Measurements from ENCODE around the gene GSK3A.
A peak's percentile ranks its signal among the peaks of the same experiment; 100 is the strongest.

GSK3A gene

DNA sequence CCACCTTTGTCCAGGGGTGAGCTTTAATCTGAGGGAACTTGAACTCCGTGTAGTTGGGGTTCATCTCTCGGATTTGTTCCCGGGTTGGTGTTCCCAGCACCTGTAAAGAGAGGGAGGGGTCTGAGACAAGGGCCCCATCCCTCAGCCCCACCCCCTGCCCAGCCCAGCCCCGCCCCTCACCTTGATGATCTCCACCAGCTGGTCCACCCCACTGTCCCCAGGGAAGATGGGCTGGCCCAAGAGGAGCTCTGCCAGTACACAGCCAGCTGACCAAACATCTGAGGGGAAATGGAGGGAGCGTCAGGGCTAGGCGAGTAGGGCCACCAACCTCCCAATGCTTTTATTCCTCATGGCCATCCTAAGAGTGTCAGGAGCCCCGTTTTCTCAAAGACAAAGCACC, 9.3 kb downstream of the GSK3A start:
- Mint-ChIP-seq H3K4me3 (no peak overlapping the region), H3K27ac (no peak overlapping the region), H3K4me1 (peaks cover 33% of the 10 kb centered on the region), H3K9me3 (no peaks in the 10 kb centered on the region), H3K27me3 (no peaks in the 10 kb centered on the region), H3K36me3 (peaks cover 67% of the 10 kb centered on the region)
- ATAC-seq = no peak

DNA sequence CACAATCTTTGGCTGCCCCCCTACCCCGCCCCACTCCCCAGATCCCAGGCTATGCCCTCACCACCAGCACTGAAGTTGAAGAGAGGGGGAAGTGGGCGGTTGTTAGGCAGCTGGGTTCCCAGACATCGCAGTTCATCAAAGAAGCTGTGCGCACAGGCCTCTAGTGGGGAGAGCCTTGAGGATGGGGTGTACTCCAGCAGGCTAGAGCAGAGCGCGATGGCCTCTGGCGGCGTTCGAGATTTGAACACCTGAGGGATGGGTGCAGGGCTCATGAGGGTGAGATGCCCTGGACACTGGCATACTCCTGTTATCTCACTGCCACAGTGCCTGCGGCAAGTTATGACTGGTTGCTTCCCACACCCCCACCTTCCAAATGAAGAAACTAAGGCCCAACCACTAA, 10.0 kb downstream of the GSK3A start:
- H3K27me3 Mint-ChIP-seq = no peaks in the 10 kb centered on the region
- H3K4me1 Mint-ChIP-seq = peaks cover 33% of the 10 kb centered on the region
- ATAC-seq = no peak
- no peak overlapping the region for H3K4me3 Mint-ChIP-seq
- H3K36me3 Mint-ChIP-seq = peaks cover 67% of the 10 kb centered on the region
- no peaks in the 10 kb centered on the region for H3K9me3 Mint-ChIP-seq
- H3K27ac Mint-ChIP-seq = no peak overlapping the region

DNA sequence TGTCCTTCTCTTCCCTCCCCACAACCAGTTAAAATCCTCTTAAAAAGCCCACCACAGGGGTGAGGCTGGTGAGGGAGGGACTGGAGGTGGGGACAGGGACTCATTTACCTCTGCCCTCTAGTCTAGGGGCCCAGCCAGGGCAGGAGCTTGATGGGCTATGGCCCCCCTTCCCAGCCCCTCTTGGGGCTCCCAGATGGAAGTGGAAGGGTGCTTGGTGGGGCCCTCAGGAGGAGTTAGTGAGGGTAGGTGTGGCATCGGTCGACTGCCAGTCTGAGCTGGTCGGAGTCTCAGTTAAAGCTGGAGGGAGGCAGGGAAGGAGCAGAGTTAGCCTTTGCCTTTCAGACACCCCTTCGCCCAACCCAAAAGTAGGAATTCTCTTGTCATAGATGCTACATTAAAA, 11.8 kb downstream of the GSK3A start:
- no peaks in the 10 kb centered on the region for H3K27me3 Mint-ChIP-seq
- H3K27ac Mint-ChIP-seq = no peak overlapping the region
- no peaks in the 10 kb centered on the region for H3K9me3 Mint-ChIP-seq
- H3K4me3 Mint-ChIP-seq = no peak overlapping the region
- ATAC-seq = no peak
- H3K36me3 Mint-ChIP-seq = peaks cover 68% of the 10 kb centered on the region
- H3K4me1 Mint-ChIP-seq = peaks cover 29% of the 10 kb centered on the region

DNA sequence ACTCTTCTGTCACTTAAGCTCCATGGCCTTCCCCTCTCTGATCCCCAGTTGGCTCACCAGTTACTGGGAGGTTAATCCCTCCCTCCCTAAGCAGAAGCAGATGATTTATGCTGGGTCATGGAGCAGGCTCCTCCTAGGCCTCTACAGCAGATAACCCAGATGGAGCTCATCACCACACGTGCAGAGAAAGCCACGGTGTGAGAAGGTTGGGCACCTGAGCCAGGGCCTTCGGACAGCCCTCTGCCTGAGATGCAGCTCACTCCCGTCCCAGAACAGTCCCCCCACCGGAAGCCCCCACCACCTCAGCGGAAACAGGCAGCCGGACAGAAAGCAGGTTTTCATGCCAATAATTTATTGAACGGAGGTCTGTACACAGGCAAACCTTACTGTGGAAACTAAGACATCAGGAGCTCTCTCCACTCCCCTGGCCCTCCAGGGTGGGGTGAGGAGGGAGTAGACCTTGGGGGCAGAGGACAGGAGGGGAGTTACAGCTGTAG, 12.5 kb downstream of the GSK3A start:
- H3K4me3 Mint-ChIP-seq = no peak overlapping the region
- H3K9me3 Mint-ChIP-seq = no peaks in the 10 kb centered on the region
- H3K27ac Mint-ChIP-seq = peak overlapping the region; percentile 30
- H3K4me1 Mint-ChIP-seq = peaks cover 24% of the 10 kb centered on the region
- no peak for ATAC-seq
- H3K36me3 Mint-ChIP-seq = peaks cover 65% of the 10 kb centered on the region
- H3K27me3 Mint-ChIP-seq = no peaks in the 10 kb centered on the region

DNA sequence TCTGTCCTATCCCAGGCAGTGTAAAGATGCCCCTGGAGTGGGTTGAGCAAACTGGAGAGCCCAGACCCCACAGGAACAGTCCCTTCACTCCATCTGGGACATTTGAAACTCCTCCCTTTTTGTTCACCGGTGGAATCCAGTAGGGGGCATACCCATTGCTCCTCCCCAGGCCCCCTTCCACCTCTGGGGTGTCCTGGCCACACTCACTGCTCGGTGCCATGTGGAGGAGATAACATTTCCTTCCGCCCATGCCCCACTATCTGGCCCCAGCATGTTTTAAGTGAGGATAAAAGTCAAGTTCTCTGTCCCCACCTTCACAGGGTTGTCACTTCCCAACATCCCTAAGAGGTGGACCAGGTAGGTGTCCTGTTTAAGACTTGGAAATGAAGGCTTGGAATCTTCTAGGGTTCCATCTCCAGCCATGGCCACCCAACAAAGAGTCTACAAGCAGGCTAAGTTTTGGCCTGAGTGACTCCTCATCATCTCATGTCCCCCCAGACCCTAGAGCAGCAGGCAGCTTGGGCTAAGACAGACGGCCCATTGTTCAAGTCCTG, 13.0 kb downstream of the GSK3A start:
- Mint-ChIP-seq H3K27ac (peak overlapping the region; percentile 30), H3K9me3 (no peaks in the 10 kb centered on the region), H3K27me3 (no peaks in the 10 kb centered on the region), H3K4me1 (peaks cover 24% of the 10 kb centered on the region), H3K36me3 (peaks cover 69% of the 10 kb centered on the region), H3K4me3 (no peak overlapping the region)
- no peak for ATAC-seq

DNA sequence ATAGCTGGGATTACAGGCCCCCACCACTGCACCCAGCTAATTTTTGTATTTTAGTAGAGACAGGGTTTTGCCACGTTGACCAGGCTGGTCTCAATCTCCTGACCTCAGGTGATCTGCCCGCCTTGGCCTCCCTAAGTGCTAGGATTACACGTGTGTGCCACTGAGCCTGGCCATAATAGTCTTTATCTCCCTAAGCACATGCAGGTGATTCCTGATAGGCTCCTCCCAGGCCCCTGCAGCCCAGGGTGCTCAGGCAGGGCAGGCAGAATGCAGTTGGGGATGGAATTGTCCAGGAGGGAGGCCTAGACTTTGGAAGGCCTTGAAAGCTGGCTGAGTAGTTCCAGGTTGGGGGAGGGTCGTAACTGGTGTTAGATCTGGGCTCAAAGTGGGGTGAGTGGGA, 13.8 kb downstream of the GSK3A start:
- H3K4me3 Mint-ChIP-seq = no peak overlapping the region
- peaks cover 24% of the 10 kb centered on the region for H3K4me1 Mint-ChIP-seq
- no peak for ATAC-seq
- peaks cover 63% of the 10 kb centered on the region for H3K36me3 Mint-ChIP-seq
- no peak overlapping the region for H3K27ac Mint-ChIP-seq
- no peaks in the 10 kb centered on the region for H3K27me3 Mint-ChIP-seq
- H3K9me3 Mint-ChIP-seq = no peaks in the 10 kb centered on the region

DNA sequence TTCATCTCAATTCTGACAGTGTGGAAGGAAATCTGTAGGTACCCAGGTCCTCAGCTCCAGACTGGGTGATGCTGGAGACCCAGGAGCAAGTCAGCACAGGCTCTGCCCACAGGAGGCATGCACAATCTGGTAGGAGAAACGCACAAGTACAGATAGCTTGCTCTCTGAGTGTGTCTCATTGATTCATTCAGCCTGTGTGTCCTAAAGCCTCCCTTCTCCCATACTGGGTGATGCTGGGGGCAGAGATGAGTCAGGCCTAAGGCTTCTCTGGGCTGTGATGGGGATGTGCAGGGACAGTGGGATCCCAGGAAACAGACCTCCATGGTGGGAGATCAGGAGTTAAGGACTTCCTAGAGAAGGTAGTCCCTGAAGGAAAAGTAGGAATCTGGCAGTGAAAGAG, 15.5 kb downstream of the GSK3A start:
- no peak for ATAC-seq
- Mint-ChIP-seq H3K9me3 (no peaks in the 10 kb centered on the region), H3K4me1 (peaks cover 35% of the 10 kb centered on the region), H3K27me3 (no peaks in the 10 kb centered on the region), H3K36me3 (peaks cover 59% of the 10 kb centered on the region), H3K27ac (no peak overlapping the region), H3K4me3 (no peak overlapping the region)

DNA sequence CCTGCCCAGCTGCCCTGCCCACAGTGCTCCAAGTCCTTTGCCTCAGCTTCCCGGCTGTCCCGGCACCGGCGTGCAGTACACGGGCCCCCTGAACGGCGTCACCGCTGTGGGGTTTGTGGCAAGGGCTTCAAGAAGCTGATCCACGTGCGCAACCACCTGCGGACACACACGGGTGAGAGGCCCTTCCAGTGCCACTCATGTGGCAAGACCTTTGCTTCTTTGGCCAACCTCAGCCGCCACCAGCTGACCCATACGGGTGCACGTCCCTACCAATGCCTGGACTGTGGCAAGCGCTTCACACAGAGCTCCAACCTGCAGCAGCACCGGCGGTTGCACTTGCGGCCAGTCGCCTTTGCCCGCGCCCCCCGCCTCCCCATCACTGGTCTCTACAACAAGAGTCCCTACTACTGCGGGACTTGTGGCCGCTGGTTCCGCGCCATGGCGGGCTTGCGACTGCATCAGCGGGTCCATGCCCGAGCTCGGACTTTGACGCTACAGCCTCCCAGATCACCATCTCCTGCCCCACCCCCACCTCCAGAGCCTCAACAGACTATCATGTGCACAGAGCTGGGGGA, 16.6 kb downstream of the GSK3A start:
- H3K27ac Mint-ChIP-seq = no peak overlapping the region
- H3K4me3 Mint-ChIP-seq = no peak overlapping the region
- H3K4me1 Mint-ChIP-seq = peaks cover 39% of the 10 kb centered on the region
- H3K27me3 Mint-ChIP-seq = no peaks in the 10 kb centered on the region
- peaks cover 51% of the 10 kb centered on the region for H3K36me3 Mint-ChIP-seq
- no peak for ATAC-seq
- no peaks in the 10 kb centered on the region for H3K9me3 Mint-ChIP-seq

DNA sequence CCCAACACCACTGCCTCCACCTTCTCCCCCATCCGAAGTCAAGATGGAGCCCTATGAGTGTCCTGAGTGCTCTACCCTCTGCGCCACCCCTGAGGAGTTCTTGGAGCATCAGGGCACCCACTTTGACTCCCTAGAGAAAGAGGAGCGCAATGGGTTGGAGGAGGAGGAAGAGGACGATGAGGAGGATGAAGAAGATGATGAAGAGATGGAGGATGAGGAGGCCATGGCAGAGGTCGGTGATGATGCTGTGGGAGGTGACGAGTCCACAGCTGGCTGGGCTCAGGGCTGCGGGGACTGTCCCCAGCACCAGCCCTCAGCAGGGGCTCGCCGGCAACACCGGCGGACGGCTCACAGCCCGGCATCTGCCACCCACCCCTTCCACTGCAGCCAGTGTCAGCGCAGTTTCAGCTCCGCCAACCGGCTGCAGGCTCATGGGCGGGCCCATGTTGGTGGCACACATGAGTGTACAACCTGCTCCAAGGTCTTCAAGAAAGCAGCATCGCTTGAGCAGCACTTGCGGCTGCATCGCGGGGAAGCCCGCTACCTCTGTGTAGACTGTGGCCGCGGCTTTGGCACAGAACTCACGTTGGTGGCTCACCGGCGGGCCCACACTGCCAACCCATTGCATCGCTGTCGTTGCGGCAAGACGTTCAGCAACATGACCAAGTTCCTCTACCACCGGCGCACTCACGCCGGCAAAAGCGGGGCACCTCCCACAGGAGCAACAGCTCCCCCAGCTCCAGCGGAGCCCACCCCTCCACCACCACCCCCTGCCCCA, 17.3 kb downstream of the GSK3A start:
- peaks cover 42% of the 10 kb centered on the region for H3K4me1 Mint-ChIP-seq
- H3K9me3 Mint-ChIP-seq = no peaks in the 10 kb centered on the region
- no peak for ATAC-seq
- H3K36me3 Mint-ChIP-seq = peaks cover 45% of the 10 kb centered on the region
- no peaks in the 10 kb centered on the region for H3K27me3 Mint-ChIP-seq
- no peak overlapping the region for H3K4me3 Mint-ChIP-seq
- no peak overlapping the region for H3K27ac Mint-ChIP-seq

DNA sequence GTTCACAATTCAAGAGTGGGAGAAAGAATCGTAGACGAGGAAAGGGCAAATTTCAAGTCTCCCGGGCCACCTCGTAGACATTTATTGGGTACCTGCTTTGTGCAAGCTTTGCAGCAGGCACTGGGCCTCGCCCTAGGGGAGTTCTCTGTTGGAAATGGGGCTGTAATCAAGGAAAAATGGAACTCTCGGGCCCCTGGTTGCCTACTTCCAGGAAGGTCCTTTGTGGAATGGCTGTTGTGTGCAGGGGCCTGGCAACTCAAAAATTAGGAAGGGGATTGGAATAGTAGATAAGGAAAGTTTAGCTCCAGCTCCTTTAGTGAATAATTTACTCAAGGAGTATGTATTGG, 21.7 kb downstream of the GSK3A start:
- H3K27me3 Mint-ChIP-seq = no peaks in the 10 kb centered on the region
- peaks cover 37% of the 10 kb centered on the region for H3K4me1 Mint-ChIP-seq
- no peaks in the 10 kb centered on the region for H3K9me3 Mint-ChIP-seq
- peaks cover 17% of the 10 kb centered on the region for H3K36me3 Mint-ChIP-seq
- peak overlapping the region; percentile 85 for H3K27ac Mint-ChIP-seq
- H3K4me3 Mint-ChIP-seq = peak overlapping the region; percentile 89
- no peak for ATAC-seq

DNA sequence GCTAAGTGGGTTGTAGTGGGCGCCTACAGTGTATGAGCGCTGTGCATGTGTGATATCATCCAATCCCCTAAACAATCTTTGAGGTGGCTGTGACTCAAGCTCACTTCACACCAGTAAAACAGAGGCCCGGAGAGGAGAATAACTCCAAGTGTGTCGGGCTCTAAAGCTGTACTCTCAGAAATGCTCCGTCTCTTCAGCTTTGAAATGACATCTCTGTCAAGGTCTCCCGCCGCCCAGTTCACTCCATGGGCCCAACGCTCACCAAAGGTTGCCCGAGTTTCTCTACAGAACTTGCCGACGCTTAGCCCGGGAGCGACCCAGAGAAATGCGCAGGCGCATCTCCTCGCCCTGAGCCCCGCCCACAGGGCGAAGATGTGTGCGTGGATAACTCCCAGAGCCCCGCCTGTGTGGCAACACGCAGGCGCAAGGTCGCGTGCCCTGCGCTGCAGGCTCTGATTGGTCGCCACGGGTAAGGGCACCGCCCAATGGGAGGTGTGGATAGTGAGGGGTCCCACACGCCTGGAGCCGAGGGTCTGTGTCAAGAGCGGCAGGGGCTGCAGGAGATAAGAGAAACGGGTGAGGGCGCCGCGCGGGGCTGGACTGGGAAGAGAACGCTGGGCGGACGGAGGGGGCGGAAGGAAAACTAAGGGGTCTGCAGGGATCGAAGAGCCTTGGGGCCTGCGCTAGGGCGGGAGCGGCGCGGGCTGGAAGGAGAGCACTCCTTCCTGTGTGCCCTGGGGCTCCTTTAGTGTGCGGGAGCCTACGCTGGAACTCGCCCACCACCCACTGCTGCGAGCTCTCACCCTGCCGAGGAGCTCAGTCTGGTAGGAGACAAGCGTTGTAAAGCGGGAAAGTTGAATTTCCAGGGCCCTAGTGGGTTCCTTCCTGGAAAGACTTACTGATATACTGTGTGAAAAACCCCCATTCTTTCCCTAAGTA, 22.3 kb downstream of the GSK3A start, which contains the start of gene ZNF526:
Gene ZNF526, plus strand, starts transcription at position 501 of the 939 bp plus-strand sequence. CDS start 4,092 bp downstream, outside the sequence.
- Mint-ChIP-seq H3K4me3 (peak within 1 kb of the TSS; percentile 89), H3K27me3 (no peaks in the 10 kb centered on the region), H3K4me1 (peaks cover 43% of the 10 kb centered on the region), H3K27ac (peak within 1 kb of the TSS; percentile 85), H3K9me3 (no peaks in the 10 kb centered on the region), H3K36me3 (peaks cover 14% of the 10 kb centered on the region)
- peak; percentile 91 for ATAC-seq

DNA sequence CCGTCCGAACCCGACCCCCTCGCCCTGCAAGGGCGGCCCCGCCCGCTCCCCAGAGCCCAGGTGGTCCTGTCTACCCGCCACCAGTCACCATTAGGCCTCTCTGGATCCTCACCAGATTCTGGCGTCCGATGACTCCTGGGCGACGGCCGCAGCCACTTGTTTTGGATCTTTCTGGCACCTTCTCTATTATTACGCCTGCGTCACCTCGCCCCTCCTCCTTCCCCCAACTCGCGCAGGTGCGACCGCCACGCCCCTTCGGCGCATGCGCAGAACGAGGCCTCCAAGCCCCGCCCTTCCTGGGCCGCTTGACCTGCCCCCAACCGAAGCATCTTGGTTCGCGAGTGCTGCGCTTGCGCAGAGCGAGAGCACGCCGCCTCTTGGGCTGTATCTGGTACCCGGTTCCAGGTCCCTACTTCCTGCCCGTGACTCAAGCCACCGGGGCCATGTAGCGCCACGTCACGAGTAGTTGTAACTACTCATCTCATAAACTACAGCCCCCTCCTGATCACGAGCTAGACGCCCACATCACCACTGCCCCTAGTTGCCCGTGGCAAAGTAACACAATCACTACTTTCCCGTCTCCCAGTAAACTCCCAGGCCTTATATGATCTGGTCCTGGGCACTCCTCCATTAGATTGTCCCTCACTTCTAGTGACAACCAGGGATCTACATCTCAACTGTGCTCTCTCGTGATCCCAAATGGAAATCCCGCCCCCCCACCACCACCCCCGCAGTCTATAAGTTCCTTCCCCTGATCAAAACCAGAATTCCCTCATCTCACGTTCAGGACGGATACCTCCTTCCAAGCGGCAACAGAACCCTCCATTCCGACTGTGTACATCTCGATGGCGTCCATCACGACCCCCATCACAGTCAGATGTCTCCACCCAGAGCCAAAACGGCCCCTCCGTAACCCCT, 24.6 kb downstream of the GSK3A start, which contains the start of gene DEDD2:
Gene DEDD2, minus strand, starts transcription at position 158 of the 918 bp plus-strand sequence. CDS start 670 bp downstream, outside the sequence.
- Mint-ChIP-seq H3K4me3 (peak within 1 kb of the TSS; percentile 80), H3K9me3 (no peaks in the 10 kb centered on the region), H3K36me3 (peaks cover 17% of the 10 kb centered on the region), H3K4me1 (peaks cover 60% of the 10 kb centered on the region), H3K27me3 (no peaks in the 10 kb centered on the region), H3K27ac (peak within 1 kb of the TSS; percentile 91)
- peak; percentile 92 for ATAC-seq

DNA sequence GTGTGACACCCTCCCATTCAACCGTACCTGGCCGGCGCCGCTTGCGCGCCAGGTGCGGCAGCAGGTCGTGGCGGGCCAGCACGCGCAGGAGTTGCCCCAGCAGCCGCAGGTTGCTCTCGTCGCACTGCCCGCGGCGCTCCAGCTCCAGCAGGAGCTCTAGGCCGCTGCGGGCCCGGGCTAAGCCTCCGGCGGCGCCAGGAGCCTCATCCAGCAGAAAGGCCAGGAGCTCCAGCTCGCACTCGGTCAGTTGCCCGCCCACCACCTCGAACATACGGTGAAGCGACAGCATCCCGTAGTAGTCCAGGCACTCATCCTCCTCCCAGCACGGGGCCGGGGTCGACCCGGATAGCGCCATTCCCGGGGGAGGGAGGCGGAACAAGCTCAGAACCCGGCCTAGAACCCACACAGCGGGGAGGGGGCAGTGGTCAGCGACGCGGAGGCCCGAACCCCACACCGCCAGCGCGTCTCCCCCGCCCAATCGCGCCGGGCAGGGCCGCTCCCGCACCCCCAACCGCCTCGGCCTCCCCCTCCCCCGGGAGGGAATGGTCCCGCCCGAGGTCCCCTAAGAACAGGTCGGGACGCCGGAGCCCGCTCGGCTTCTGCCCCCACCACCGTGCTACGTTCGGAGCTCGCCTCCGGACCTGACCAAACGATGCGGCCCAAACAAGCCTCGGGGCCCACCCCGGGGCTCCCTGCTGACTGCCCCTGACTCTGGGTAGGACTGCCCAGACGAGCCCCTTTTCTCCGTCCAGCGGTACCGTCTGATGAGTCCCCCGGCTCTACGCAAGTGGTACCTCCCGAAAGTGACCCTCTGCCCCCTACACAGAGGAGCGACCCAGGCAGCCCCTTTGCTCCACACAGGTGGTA, 25.5 kb downstream of the GSK3A start:
- Mint-ChIP-seq H3K36me3 (peaks cover 14% of the 10 kb centered on the region), H3K4me3 (peak overlapping the region; percentile 80), H3K9me3 (no peaks in the 10 kb centered on the region), H3K4me1 (peaks cover 55% of the 10 kb centered on the region), H3K27ac (peak overlapping the region; percentile 91), H3K27me3 (no peaks in the 10 kb centered on the region)
- ATAC-seq = peak; percentile 21

Data from stimulated activated memory B cell treated with anti-CD40 and anti-IgM and Interleukin-4, amounts not matched to agents 10 μg/mL and 1 μg/mL and 100 μg/mL, for 72 hours (primary cell).